BE2C (cell line): ENCODE data around the gene GRPEL2.

Experiments used
- DNase-seq: peaks from one replicate; pipeline ENCODE4 v3.0.0-alpha.2; 2020
- H3K27me3 ChIP-seq: fragments of 250-450 bp; sonication (Bioruptor Pico); 2 replicates; pipeline ENCODE4 v1.5.1; 2020; ENCODE audit warnings: mild to moderate bottlenecking
- H3K36me3 ChIP-seq: fragments of 250-450 bp; sonication (Bioruptor Pico); 2 replicates; pipeline ENCODE4 v1.5.1; 2020; ENCODE audit warnings: mild to moderate bottlenecking
- H3K4me1 ChIP-seq: fragments of 250-450 bp; sonication (Bioruptor Pico); 2 replicates; pipeline ENCODE4 v1.5.1; 2020
- H3K4me3 ChIP-seq: 2 replicates; pipeline ENCODE4 v1.5.1; 2011; ENCODE audit warnings: low read depth, low read length
- H3K9me3 ChIP-seq: fragments of 250-450 bp; sonication (Bioruptor Pico); 2 replicates; pipeline ENCODE4 v1.5.1; 2020
- CTCF ChIP-seq: IDR thresholded peaks from 2 replicates; pipeline ENCODE4 v1.5.1; 2012; ENCODE audit warnings: mild to moderate bottlenecking, low read depth, low read length

GRPEL2 gene

GRCh38 chr5:149399775-149400174 lies 54.5 kb downstream of the GRPEL2 start:
- no peaks in the 10 kb centered on the region for H3K27me3 ChIP-seq
- no peaks in the 10 kb centered on the region for H3K36me3 ChIP-seq
- TF ChIP-seq CTCF, result no peak
- H3K4me3 ChIP-seq, result no peak overlapping the region
- no peaks in the 10 kb centered on the region for H3K9me3 ChIP-seq
- peaks cover 18% of the 10 kb centered on the region for H3K4me1 ChIP-seq
- DNase-seq, result no peak

GRCh38 chr5:149400304-149400703 lies 55.0 kb downstream of the GRPEL2 start:
- no peaks in the 10 kb centered on the region for H3K9me3 ChIP-seq
- no peak overlapping the region for H3K4me3 ChIP-seq
- DNase-seq, result no peak
- H3K36me3 ChIP-seq, result no peaks in the 10 kb centered on the region
- H3K27me3 ChIP-seq, result no peaks in the 10 kb centered on the region
- H3K4me1 ChIP-seq, result peaks cover 18% of the 10 kb centered on the region
- TF ChIP-seq CTCF, result no peak

- Histone ChIP-seq H3K27me3 (no peaks in the 10 kb centered on the region), H3K4me3 (no peak overlapping the region), H3K9me3 (no peaks in the 10 kb centered on the region), H3K4me1 (peaks cover 19% of the 10 kb centered on the region), H3K36me3 (no peaks in the 10 kb centered on the region)
- no peak for TF ChIP-seq CTCF
- no peak for DNase-seq
Measured at GRCh38 chr5:149401051-149401450, 55.8 kb downstream of the GRPEL2 start.

- peaks cover 24% of the 10 kb centered on the region for H3K4me1 ChIP-seq
- TF ChIP-seq CTCF, result no peak
- no peak overlapping the region for H3K4me3 ChIP-seq
- no peaks in the 10 kb centered on the region for H3K36me3 ChIP-seq
- H3K9me3 ChIP-seq, result no peaks in the 10 kb centered on the region
- DNase-seq, result no peak
- no peaks in the 10 kb centered on the region for H3K27me3 ChIP-seq
Measured at GRCh38 chr5:149402291-149402690, 57.0 kb downstream of the GRPEL2 start.
